IMR-90 (cell line): ENCODE data around the gene UQCRC1. TPM values are rescaled to one million over a fixed set of nuclear protein-coding genes. Genes with fewer than 3 reads are reported as not detected.

ENCODE experiments used
- ATAC-seq: fragments of 200-7000 bp; cut with Tn5 transposase; 2 replicates; pipeline ENCODE4 v1.9.1; 2020; ENCODE audit warnings: low read depth, mild to moderate bottlenecking, moderate library complexity
- BruUV-seq: library from RNA; stranded (reverse); fragments of 400-500 nt; replicated peaks from 2 replicates; lab custom pipeline; 2021; lab: Mats Ljungman, UMichigan
- CTCF ChIA-PET: fragments of 300-600 bp; formaldehyde crosslinking; extraction: SDS; loops from one replicate; lab custom pipeline; 2021; ENCODE audit warnings: antibody characterized with exemption; lab: Yijun Ruan, JAX
- POLR2A ChIA-PET: fragments of 300-600 bp; sonication (Branson Sonifier 250); formaldehyde crosslinking; loops from one replicate; lab custom pipeline; 2022; ENCODE audit warnings: antibody characterized with exemption; ENCODE audit not compliant: unreplicated experiment; lab: Charles Lee
- DNase-seq: peaks from one replicate; pipeline ENCODE4 v3.0.0; 2013
- H2AFZ ChIP-seq: replicated peaks from 2 replicates; pipeline ENCODE3; 2013; ENCODE audit warnings: low read length, mild to moderate bottlenecking; ENCODE audit not compliant: poor library complexity
- H2AK5ac ChIP-seq: 2 replicates; pipeline ENCODE4 v1.6.1; 2013; ENCODE audit warnings: low read depth, low read length, inconsistent platforms
- H2AK9ac ChIP-seq: replicated peaks from 2 replicates; pipeline ENCODE3; 2013; ENCODE audit warnings: mild to moderate bottlenecking, low read depth, low read length, moderate library complexity; ENCODE audit not compliant: poor library complexity
- H2BK120ac ChIP-seq: 2 replicates; pipeline ENCODE4 v1.6.1; 2013; ENCODE audit warnings: low read depth, low read length, inconsistent platforms
- H2BK15ac ChIP-seq: 3 replicates; pipeline ENCODE4 v1.6.1; 2013; ENCODE audit warnings: low read depth, low read length, inconsistent platforms
- H2BK20ac ChIP-seq: 2 replicates; pipeline ENCODE4 v1.6.1; 2013; ENCODE audit warnings: low read depth, mild to moderate bottlenecking, inconsistent platforms, low read length, moderate library complexity
- H2BK5ac ChIP-seq: 2 replicates; pipeline ENCODE4 v1.6.1; 2013; ENCODE audit warnings: mild to moderate bottlenecking, low read depth, low read length, inconsistent platforms; ENCODE audit not compliant: poor library complexity, severe bottlenecking
- H3K14ac ChIP-seq: replicated peaks from 2 replicates; pipeline ENCODE4 v1.6.1; 2013; ENCODE audit warnings: low read depth, low read length, inconsistent platforms
- H3K18ac ChIP-seq: 2 replicates; pipeline ENCODE4 v1.6.1; 2013; ENCODE audit warnings: low read depth, low read length, control low read depth
- H3K23ac ChIP-seq: 2 replicates; pipeline ENCODE4 v1.6.1; 2013; ENCODE audit warnings: low read depth, low read length, inconsistent platforms
- H3K27ac ChIP-seq: 2 replicates; pipeline ENCODE4 v1.5.1; 2013; ENCODE audit warnings: mild to moderate bottlenecking, control low read depth, low read length; ENCODE audit not compliant: insufficient read depth
- H3K27me3 ChIP-seq: 2 replicates; pipeline ENCODE4 v1.6.1; 2013; ENCODE audit warnings: low read length; ENCODE audit not compliant: control insufficient read depth, insufficient read depth
- H3K36me3 ChIP-seq: 2 replicates; pipeline ENCODE4 v1.6.1; 2013; ENCODE audit warnings: low read length, mixed read lengths; ENCODE audit not compliant: control insufficient read depth, insufficient read depth
- H3K4ac ChIP-seq: 2 replicates; pipeline ENCODE4 v1.6.1; 2013; ENCODE audit warnings: low read depth, low read length, inconsistent platforms
- H3K4me1 ChIP-seq: 2 replicates; pipeline ENCODE4 v1.6.1; 2013; ENCODE audit warnings: low read length, mixed read lengths; ENCODE audit not compliant: control insufficient read depth, insufficient read depth
- H3K4me2 ChIP-seq: 2 replicates; pipeline ENCODE4 v1.6.1; 2013; ENCODE audit warnings: low read depth, mild to moderate bottlenecking, control low read depth, low read length, moderate library complexity
- H3K4me3 ChIP-seq: 2 replicates; pipeline ENCODE4 v1.5.1; 2013; ENCODE audit warnings: low read depth, mild to moderate bottlenecking, control low read depth, low read length, moderate library complexity; ENCODE audit not compliant: insufficient read depth
- H3K56ac ChIP-seq: 2 replicates; pipeline ENCODE4 v1.6.1; 2013; ENCODE audit warnings: low read length, inconsistent platforms; ENCODE audit not compliant: insufficient read depth; ENCODE audit errors: extremely low read depth
- H3K79me1 ChIP-seq, 2 experiments: 2 replicates each; pipeline ENCODE4 v1.6.1; 2013; ENCODE audit warnings: low read length in 2 of 2, inconsistent platforms in 1 of 2, low read depth in 1 of 2
- H3K9ac ChIP-seq: 2 replicates; pipeline ENCODE4 v1.6.1; 2013; ENCODE audit warnings: low read depth, low read length, control low read depth
- H3K9me1 ChIP-seq: 2 replicates; pipeline ENCODE4 v1.6.1; 2013; ENCODE audit warnings: low read length, inconsistent platforms; ENCODE audit not compliant: insufficient read depth
- H3K9me3 ChIP-seq: 2 replicates; pipeline ENCODE4 v1.6.1; 2013; ENCODE audit warnings: low read length; ENCODE audit not compliant: control insufficient read depth, insufficient read depth
- H4K20me1 ChIP-seq: 2 replicates; pipeline ENCODE4 v1.6.1; 2013; ENCODE audit warnings: low read length, inconsistent platforms; ENCODE audit not compliant: insufficient read depth
- H4K5ac ChIP-seq: 2 replicates; pipeline ENCODE4 v1.6.1; 2013; ENCODE audit warnings: mild to moderate bottlenecking, low read depth, low read length, control low read depth
- H4K8ac ChIP-seq, 2 experiments: 2 replicates each; pipeline ENCODE4 v1.6.1; 2013; ENCODE audit warnings: low read depth in 2 of 2, low read length in 2 of 2, control low read depth in 1 of 2, inconsistent platforms in 1 of 2
- H4K91ac ChIP-seq: 2 replicates; pipeline ENCODE4 v1.6.1; 2013; ENCODE audit warnings: low read depth, low read length, inconsistent platforms; ENCODE audit not compliant: insufficient read depth
- BHLHE40 ChIP-seq: fragments of 150-350 bp; IDR thresholded peaks from 2 replicates; pipeline ENCODE4 v1.6.1; 2016; ENCODE audit warnings: mild to moderate bottlenecking, low read depth, low read length
- CEBPB ChIP-seq: IDR thresholded peaks from 2 replicates; pipeline ENCODE4 v1.6.1; 2012; ENCODE audit warnings: low read depth, low read length, improper control_type of control experiment
- CHD1 ChIP-seq: IDR thresholded peaks from 2 replicates; pipeline ENCODE4 v1.6.1; 2012; ENCODE audit warnings: low read depth, low read length, improper control_type of control experiment
- FOS ChIP-seq: fragments of 150-350 bp; IDR thresholded peaks from 2 replicates; pipeline ENCODE4 v1.6.1; 2016; ENCODE audit warnings: low read depth, low read length
- MAFK ChIP-seq: IDR thresholded peaks from 2 replicates; pipeline ENCODE4 v1.6.1; 2012; ENCODE audit warnings: low read depth, low read length, improper control_type of control experiment
- MAZ ChIP-seq: IDR thresholded peaks from 2 replicates; pipeline ENCODE4 v1.6.1; 2012; ENCODE audit warnings: low read depth, mild to moderate bottlenecking, low read length, improper control_type of control experiment, moderate library complexity, borderline replicate concordance
- NFE2L2 ChIP-seq: fragments of 150-350 bp; IDR thresholded peaks from 2 replicates; pipeline ENCODE4 v1.6.1; 2016; ENCODE audit warnings: low read depth, mild to moderate bottlenecking, low read length
- POLR2A ChIP-seq: IDR thresholded peaks from 2 replicates; pipeline ENCODE4 v1.6.1; 2012; ENCODE audit warnings: mild to moderate bottlenecking, low read depth, low read length
- RCOR1 ChIP-seq: IDR thresholded peaks from 2 replicates; pipeline ENCODE4 v1.6.1; 2012; ENCODE audit warnings: mild to moderate bottlenecking, low read length, improper control_type of control experiment; ENCODE audit not compliant: insufficient replicate concordance
- RFX5 ChIP-seq: IDR thresholded peaks from 2 replicates; pipeline ENCODE4 v1.8.0; 2012; ENCODE audit warnings: low read depth, mild to moderate bottlenecking, low read length, moderate library complexity
- USF2 ChIP-seq: fragments of 150-350 bp; IDR thresholded peaks from 2 replicates; pipeline ENCODE4 v1.6.1; 2017; ENCODE audit warnings: mild to moderate bottlenecking, antibody characterized with exemption, low read length, low read depth
- WGBS, 2 experiments: methylation state at CpG; one replicate each; pipeline versions ENCODE4 v1.1.5 to v1.1.7; 2013; ENCODE audit warnings: missing lambda C conversion rate in 2 of 2; ENCODE audit not compliant: insufficient read length in 1 of 2; ENCODE audit errors: extremely low coverage in 2 of 2; 5-methylcytosine and 5-hydroxymethylcytosine counted together
- dilution Hi-C: fragments of 300-500 bp; cut with HindIII; formaldehyde crosslinking; loops from one replicate; pipeline ENCODE4 v1.14.3; 2018; ENCODE audit warnings: low sequenced_read_pairs; ENCODE audit not compliant: unreplicated experiment
- in situ Hi-C: fragments of 300-500 bp; cut with MboI; formaldehyde crosslinking; loops from 3 replicates; pipeline ENCODE4 v1.14.3; 2019; ENCODE audit warnings: low sequenced_read_pairs, inconsistent platforms, mixed read lengths
- intact Hi-C: fragments of 100-400 bp; cut with micrococcal nuclease; formaldehyde crosslinking; loops from 2 replicates; pipeline ENCODE4 v1.10.0; 2022
- polyA plus RNA-seq, 3 experiments: library from polyadenylated mRNA; depleted of rRNA; stranded (reverse); fragments of >200 nt; gene quantifications; 2 replicates each; pipeline ENCODE4 v1.2.3, GENCODE V29; 2012; ENCODE audit warnings: low replicate concordance in 1 of 3
- total RNA-seq: library from RNA; depleted of rRNA; stranded (reverse); fragments of >200 nt; gene quantifications from 2 replicates; pipeline ENCODE4 v1.2.3, GENCODE V29; 2012
- TF ChIP-seq, protein P1 (sequence below): conservative IDR thresholded peaks from 2 replicates; pipeline ENCODE4 v1.5.1; 2012; ENCODE audit warnings: mild to moderate bottlenecking, low read depth, low read length, improper control_type of control experiment
- TF ChIP-seq, protein P2 (sequence below): fragments of 150-350 bp; IDR thresholded peaks from 2 replicates; pipeline ENCODE4 v1.6.1; 2016; ENCODE audit warnings: low read depth, mild to moderate bottlenecking, low read length, moderate library complexity, borderline replicate concordance

The UQCRC1 gene
- total and polyA plus RNA-seq, 2 of the 4 experiments (the other 2 are of a cell fraction), result 474 to 1,365 TPM

DNA sequence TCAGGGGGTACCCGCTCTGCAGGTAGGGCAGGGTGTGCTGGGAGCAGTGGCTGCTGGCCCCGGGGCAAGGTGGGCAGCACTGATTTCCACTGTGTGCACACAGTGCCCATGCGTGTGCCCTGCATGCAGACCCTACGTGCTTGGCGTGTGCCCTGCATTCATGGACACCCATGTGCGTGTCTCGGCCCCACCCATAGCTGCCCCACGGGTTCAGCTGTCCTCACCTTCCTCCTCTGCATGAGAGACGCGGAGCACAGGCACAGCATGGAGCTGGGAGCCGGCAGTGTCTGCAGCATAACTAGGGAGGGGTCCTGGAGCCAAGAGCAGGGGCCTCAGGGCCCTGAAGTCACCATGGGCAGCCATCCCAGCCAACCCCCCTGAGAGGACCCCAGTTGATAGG lies 44.3 kb downstream of the UQCRC1 start:
- CTCF ChIA-PET, result no interaction called here
- Histone ChIP-seq H3K9me1 (peaks cover 30% of the 10 kb centered on the region), H3K9ac (no peak overlapping the region), H4K5ac (no peak overlapping the region), H3K23ac (no peak overlapping the region), H3K79me1 (peaks cover 5 to 44% of the 10 kb centered on the region in 2 experiments; a peak in 3 of 4 replicates), H2AK5ac (peak overlapping the region; percentile 99; the same call in 1 of the 2 replicates), H2BK15ac (no peak overlapping the region), H4K20me1 (no peaks in the 10 kb centered on the region; the same call in none of the 2 replicates), H2AK9ac (peak overlapping the region; percentile 94), H2BK120ac (peak overlapping the region; percentile 77), H4K91ac (0 out of 2 replicates have a peak overlapping the region, but pooled peaks have one; percentile 47), H3K4ac (peak overlapping the region; percentile 89; the same call in 1 of the 2 replicates), H3K4me3 (no peak overlapping the region), H2AFZ (no peak overlapping the region), H4K8ac (no peak overlapping the region), H2BK20ac (peak overlapping the region; percentile 79; the same call in 1 of the 2 replicates), H3K27me3 (no peaks in the 10 kb centered on the region), H3K4me1 (peaks cover 31% of the 10 kb centered on the region), H3K27ac (no peak overlapping the region; the same call in 1 of the 2 replicates), H3K14ac (no peak overlapping the region; the same call in 1 of the 2 replicates), H3K56ac (no peak overlapping the region; the same call in 1 of the 2 replicates), H2BK5ac (peak overlapping the region; percentile 89), H3K9me3 (no peaks in the 10 kb centered on the region), H3K18ac (no peak overlapping the region), H3K36me3 (peaks cover 47% of the 10 kb centered on the region), H3K4me2 (no peak overlapping the region)
- ATAC-seq, result no peak
- BruUV-seq, result no TSS peak
- 100% methylated on average over 7 of the region's 11 CpGs; no CpG with 5 or more reads in 1 of the 2 experiments for WGBS, 2 experiments
- intact Hi-C loops (no loop called here), in situ Hi-C loops (no loop called here), dilution Hi-C loops (no loop called here)
- POLR2A ChIA-PET, result no interaction called here
- TF ChIP-seq, protein P1, sequence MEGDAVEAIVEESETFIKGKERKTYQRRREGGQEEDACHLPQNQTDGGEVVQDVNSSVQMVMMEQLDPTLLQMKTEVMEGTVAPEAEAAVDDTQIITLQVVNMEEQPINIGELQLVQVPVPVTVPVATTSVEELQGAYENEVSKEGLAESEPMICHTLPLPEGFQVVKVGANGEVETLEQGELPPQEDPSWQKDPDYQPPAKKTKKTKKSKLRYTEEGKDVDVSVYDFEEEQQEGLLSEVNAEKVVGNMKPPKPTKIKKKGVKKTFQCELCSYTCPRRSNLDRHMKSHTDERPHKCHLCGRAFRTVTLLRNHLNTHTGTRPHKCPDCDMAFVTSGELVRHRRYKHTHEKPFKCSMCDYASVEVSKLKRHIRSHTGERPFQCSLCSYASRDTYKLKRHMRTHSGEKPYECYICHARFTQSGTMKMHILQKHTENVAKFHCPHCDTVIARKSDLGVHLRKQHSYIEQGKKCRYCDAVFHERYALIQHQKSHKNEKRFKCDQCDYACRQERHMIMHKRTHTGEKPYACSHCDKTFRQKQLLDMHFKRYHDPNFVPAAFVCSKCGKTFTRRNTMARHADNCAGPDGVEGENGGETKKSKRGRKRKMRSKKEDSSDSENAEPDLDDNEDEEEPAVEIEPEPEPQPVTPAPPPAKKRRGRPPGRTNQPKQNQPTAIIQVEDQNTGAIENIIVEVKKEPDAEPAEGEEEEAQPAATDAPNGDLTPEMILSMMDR, result no peak
- TF ChIP-seq RCOR1, result no peak
- no peak for TF ChIP-seq FOS
- no peak for TF ChIP-seq CEBPB
- no peak for TF ChIP-seq USF2
- no peak for TF ChIP-seq POLR2A
- TF ChIP-seq NFE2L2, result no peak
- no peak for TF ChIP-seq RFX5
- TF ChIP-seq MAFK, result no peak
- TF ChIP-seq BHLHE40, result no peak
- TF ChIP-seq MAZ, result no peak
- TF ChIP-seq, protein P2, sequence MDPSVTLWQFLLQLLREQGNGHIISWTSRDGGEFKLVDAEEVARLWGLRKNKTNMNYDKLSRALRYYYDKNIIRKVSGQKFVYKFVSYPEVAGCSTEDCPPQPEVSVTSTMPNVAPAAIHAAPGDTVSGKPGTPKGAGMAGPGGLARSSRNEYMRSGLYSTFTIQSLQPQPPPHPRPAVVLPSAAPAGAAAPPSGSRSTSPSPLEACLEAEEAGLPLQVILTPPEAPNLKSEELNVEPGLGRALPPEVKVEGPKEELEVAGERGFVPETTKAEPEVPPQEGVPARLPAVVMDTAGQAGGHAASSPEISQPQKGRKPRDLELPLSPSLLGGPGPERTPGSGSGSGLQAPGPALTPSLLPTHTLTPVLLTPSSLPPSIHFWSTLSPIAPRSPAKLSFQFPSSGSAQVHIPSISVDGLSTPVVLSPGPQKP, result no peak
- TF ChIP-seq CHD1, result no peak
- DNase-seq, result no peak
